Uterus (tissue), 4 donors: ENCODE measurements around the gene DDX3X. TPM values are rescaled to one million over a fixed set of nuclear protein-coding genes. Genes with fewer than 3 reads are reported as not detected.
"Not testable (repeated sequence)": the region's sequence is repeated elsewhere in the genome, so short reads cannot be mapped to it uniquely, and the experiment has no call there.

Source experiments
- DNase-seq, 2 donors: peaks; one replicate each; pipeline ENCODE4 v3.0.0-alpha.2; 2019 to 2020
- H3K27ac ChIP-seq, 2 donors: fragments of 200-600 bp; sonication (generic); 1 replicate in 1 of 2; 2 replicates in 1 of 2; pipeline ENCODE4 v1.5.1; 2016 to 2018
- H3K27me3 ChIP-seq, 2 donors: fragments of 200-600 bp; sonication (generic); one replicate each; pipeline ENCODE4 v1.5.1; 2018 to 2019; ENCODE audit warnings: control low read depth in 1 of 2
- H3K36me3 ChIP-seq, 2 donors: fragments of 200-600 bp; sonication (generic); one replicate each; pipeline ENCODE4 v1.5.1; 2019; ENCODE audit warnings: control low read depth in 1 of 2
- H3K4me1 ChIP-seq, 2 donors: fragments of 200-600 bp; sonication (generic); one replicate each; pipeline ENCODE4 v1.5.1; 2018 to 2019; ENCODE audit warnings: control low read depth in 1 of 2
- H3K4me3 ChIP-seq, 2 donors: fragments of 200-600 bp; sonication (generic); 1 replicate in 1 of 2; 2 replicates in 1 of 2; pipeline ENCODE4 v1.5.1; 2018 to 2019; ENCODE audit warnings: mild to moderate bottlenecking in 1 of 2
- H3K9me3 ChIP-seq, 2 donors: fragments of 200-600 bp; sonication (generic); one replicate each; pipeline ENCODE4 v1.5.1; 2019; ENCODE audit warnings: control low read depth in 1 of 2
- POLR2A ChIP-seq, 2 donors: fragments of 450-650 bp; IDR thresholded peaks; one replicate each; pipeline ENCODE4 v1.6.1; 2016; ENCODE audit warnings: antibody characterized with exemption in 2 of 2, mild to moderate bottlenecking in 1 of 2, moderate library complexity in 1 of 2
- intact Hi-C: fragments of 100-400 bp; cut with DNase I; formaldehyde crosslinking; loops from one replicate; pipeline ENCODE4 v1.15.1; 2023; ENCODE audit warnings: low total_unique reads
- total RNA-seq, 4 donors: library from RNA; depleted of rRNA in 3 of 4; stranded (reverse); fragments of >200 nt in 3 of 4; gene quantifications; one replicate each; pipeline versions ENCODE4 v1.1.0 to v1.2.4, GENCODE V29; 2014 to 2023
- TF ChIP-seq, protein P1 (sequence below), 4 experiments: fragments of 200-600 bp in 2 of 4; fragments of 450-650 bp in 2 of 4; sonication (generic) in 2 of 4; IDR thresholded peaks; one replicate each; pipeline ENCODE4 v1.5.1; 2016 to 2019; ENCODE audit warnings: antibody characterized with exemption in 4 of 4, mild to moderate bottlenecking in 2 of 4, moderate library complexity in 1 of 4
- donor health status: DM: yes; HTN: yes; CAD: no.

DDX3X gene
- total RNA-seq, 4 donors from 2014 or later, result 124 to 387 (median 268) TPM

DNA sequence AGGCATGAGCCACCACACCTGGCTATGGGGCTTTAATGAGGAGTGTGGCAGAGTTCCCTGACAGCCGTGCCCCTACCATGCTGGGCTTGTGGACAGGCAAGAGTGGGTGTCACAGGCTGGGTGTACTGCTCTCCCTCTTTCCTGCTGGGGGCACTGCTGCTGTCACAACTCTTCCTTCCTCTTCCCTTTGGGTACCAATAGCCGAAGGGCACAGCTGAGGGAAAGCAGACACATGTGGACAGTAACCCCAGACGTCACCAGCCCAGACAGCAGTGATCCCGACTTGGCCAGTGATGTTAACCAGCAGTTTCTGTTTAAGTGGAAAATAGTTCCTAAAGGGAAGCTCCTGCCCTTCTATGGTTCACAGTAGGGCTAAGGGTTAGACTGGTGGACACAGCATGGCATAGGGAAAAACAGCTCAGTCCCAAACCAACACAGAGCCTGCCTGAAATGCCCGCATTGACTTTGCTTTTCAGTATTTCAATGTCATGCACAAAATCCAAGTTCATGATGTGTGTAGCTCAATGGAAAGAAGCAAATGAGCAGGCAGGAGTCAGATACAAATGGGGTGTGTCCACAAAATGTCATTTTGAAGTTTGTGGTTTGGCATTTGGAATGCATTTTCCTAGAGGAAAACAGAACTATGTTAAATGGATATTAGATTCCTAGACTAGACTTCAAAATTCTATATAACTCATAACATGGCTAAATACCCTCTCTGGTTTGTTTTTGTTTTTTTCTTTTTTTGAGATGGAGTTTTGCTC, 24.9 kb upstream of the DDX3X start:
- Histone ChIP-seq H3K4me1 (no peaks in the 10 kb centered on the region), H3K36me3 (no peaks in the 10 kb centered on the region), H3K4me3 (no peak overlapping the region), H3K9me3 (no peaks in the 10 kb centered on the region), H3K27me3 (no peaks in the 10 kb centered on the region), H3K27ac (no peak overlapping the region)
- intact Hi-C loops, result no loop called here
- DNase-seq, result no peak
- TF ChIP-seq POLR2A (IDR thresholded peaks at IDR 0.05), result no peak
- TF ChIP-seq, protein P1, sequence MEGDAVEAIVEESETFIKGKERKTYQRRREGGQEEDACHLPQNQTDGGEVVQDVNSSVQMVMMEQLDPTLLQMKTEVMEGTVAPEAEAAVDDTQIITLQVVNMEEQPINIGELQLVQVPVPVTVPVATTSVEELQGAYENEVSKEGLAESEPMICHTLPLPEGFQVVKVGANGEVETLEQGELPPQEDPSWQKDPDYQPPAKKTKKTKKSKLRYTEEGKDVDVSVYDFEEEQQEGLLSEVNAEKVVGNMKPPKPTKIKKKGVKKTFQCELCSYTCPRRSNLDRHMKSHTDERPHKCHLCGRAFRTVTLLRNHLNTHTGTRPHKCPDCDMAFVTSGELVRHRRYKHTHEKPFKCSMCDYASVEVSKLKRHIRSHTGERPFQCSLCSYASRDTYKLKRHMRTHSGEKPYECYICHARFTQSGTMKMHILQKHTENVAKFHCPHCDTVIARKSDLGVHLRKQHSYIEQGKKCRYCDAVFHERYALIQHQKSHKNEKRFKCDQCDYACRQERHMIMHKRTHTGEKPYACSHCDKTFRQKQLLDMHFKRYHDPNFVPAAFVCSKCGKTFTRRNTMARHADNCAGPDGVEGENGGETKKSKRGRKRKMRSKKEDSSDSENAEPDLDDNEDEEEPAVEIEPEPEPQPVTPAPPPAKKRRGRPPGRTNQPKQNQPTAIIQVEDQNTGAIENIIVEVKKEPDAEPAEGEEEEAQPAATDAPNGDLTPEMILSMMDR (IDR thresholded peaks at IDR 0.05), result no peak

DNA sequence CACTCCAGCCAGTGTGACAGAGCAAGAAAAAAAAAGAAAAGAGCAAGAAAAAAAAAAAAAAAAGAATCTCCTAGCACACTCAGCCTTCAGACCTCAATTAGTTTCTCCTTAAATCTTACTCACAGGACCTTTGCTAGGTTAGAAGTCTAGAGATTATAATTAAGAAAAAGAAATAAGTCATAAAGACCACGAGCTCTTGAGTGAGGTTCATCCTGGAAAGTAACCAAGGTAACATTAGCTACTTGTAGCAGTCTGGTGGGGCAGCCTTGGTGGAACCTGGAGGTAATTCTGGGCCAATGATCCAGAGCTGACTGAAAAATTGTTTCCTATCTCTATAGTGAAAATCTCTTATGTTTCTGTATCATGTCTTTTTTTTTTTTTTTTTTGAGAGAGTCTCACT, 21.2 kb upstream of the DDX3X start:
- Histone ChIP-seq H3K4me1 (no peaks in the 10 kb centered on the region), H3K27me3 (no peaks in the 10 kb centered on the region), H3K4me3 (no peak overlapping the region), H3K9me3 (no peaks in the 10 kb centered on the region), H3K36me3 (no peaks in the 10 kb centered on the region), H3K27ac (no peak overlapping the region)
- DNase-seq, result no peak
- TF ChIP-seq POLR2A (IDR thresholded peaks at IDR 0.05), result no peak
- TF ChIP-seq, protein P1 (IDR thresholded peaks at IDR 0.05), result no peak
- intact Hi-C loops, result no loop called here

DNA sequence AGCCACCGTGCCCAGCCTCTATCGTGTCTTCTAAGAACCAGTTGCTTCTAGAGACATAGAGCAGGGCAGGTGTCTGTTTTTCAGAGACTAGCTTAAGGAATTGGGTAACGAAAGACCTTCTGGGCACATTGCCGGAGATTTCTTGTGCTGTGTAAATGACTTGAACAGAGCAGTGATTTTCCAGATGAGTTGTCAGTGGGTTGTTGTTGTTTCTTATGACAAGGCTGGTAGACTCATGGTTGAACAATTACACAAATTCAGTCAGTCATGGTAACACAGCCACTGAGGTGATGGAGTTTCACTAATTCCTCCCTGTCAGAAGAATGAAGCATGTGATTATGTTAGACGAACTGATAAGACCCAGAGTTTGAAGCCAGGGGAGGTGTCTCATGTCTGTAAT, 20.5 kb upstream of the DDX3X start:
- H3K36me3 ChIP-seq, result no peaks in the 10 kb centered on the region
- H3K27me3 ChIP-seq, result no peaks in the 10 kb centered on the region
- no peak overlapping the region for H3K27ac ChIP-seq
- H3K4me1 ChIP-seq, result no peaks in the 10 kb centered on the region
- no peak for DNase-seq
- H3K4me3 ChIP-seq, result no peak overlapping the region
- TF ChIP-seq, protein P1 (IDR thresholded peaks at IDR 0.05), result no peak
- no peak for TF ChIP-seq POLR2A (IDR thresholded peaks at IDR 0.05)
- no peaks in the 10 kb centered on the region for H3K9me3 ChIP-seq
- intact Hi-C loops, result no loop called here

DNA sequence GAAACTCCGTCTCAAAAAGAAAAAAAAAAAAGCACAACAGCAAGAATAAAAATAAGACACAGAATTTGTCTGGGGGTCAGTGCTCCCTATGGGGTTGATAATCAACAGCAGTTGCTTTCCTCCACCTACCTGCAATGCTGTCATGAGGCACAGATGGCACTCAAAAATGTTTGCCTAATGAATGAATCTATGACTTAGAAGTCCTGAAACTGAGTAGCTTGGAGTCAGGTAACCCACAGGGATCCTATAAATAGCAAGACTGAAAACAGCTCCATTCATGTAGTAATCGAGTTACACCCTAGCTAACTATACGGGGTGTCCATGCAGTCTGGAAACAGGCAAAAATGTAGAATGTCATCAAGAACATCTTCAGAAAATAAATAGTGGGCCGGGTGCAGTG, 19.8 kb upstream of the DDX3X start:
- H3K27ac ChIP-seq, result no peak overlapping the region
- no peak for DNase-seq
- no peak overlapping the region for H3K4me3 ChIP-seq
- H3K4me1 ChIP-seq, result no peaks in the 10 kb centered on the region
- no peaks in the 10 kb centered on the region for H3K27me3 ChIP-seq
- no peaks in the 10 kb centered on the region for H3K9me3 ChIP-seq
- intact Hi-C loops, result no loop called here
- no peaks in the 10 kb centered on the region for H3K36me3 ChIP-seq
- TF ChIP-seq, protein P1 (IDR thresholded peaks at IDR 0.05), result no peak
- TF ChIP-seq POLR2A (IDR thresholded peaks at IDR 0.05), result no peak

DNA sequence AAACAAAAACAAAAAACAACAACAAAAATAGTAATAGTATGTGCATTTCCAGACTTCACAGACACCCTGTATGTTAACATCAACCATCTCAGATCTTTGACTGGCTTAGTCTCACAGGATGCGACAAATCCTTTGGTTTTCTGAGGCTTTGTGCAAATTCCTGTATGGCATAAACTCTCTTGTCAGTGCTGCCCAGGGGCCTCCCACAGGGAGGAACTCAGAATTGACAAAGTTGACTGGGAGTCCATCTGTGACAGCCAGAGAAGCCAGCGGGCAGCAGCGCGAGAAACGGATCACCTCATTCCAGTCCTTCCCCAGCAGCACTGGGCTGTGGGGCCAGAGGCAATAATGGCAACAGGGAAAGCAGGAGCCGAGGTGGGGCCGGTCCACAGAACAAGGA, 19.1 kb upstream of the DDX3X start:
- H3K36me3 ChIP-seq, result no peaks in the 10 kb centered on the region
- H3K4me1 ChIP-seq, result no peaks in the 10 kb centered on the region
- intact Hi-C loops, result no loop called here
- H3K4me3 ChIP-seq, result no peak overlapping the region
- DNase-seq, result no peak
- H3K9me3 ChIP-seq, result no peaks in the 10 kb centered on the region
- no peak for TF ChIP-seq POLR2A (IDR thresholded peaks at IDR 0.05)
- TF ChIP-seq, protein P1 (IDR thresholded peaks at IDR 0.05), result no peak
- no peaks in the 10 kb centered on the region for H3K27me3 ChIP-seq
- H3K27ac ChIP-seq, result no peak overlapping the region

DNA sequence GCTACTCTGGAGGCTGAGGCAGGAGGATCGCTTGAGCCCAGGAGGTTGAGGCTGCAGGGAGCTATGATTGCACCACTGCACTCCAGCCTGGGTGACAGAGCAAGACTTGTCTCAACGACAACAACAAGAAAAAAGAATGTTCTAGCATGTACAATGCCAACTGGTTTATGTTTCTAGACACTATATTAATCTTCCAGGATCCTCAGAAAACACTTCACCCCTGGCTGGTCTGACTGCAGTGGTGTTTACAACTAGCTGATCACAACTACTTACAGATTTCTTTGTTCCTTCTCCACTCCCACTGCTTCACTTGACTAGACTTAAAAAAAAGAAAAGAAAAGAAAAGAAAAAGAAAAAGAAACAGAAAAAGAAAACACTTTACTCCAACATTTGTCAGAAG, 17.7 kb upstream of the DDX3X start:
- H3K27ac ChIP-seq, H3K36me3 ChIP-seq, intact Hi-C loops: not testable (repeated sequence)

More for the DNA sequence above, 17.7 kb upstream of the DDX3X start:
- H3K27me3 ChIP-seq, H3K9me3 ChIP-seq, DNase-seq, H3K4me3 ChIP-seq, H3K4me1 ChIP-seq: not testable (repeated sequence)
